SH-SY5Y (cell line): ENCODE results near the gene SDK1.

Experiments
- GATA2 ChIP-seq: IDR thresholded peaks from 2 replicates; pipeline ENCODE4 v1.6.1; 2011; ENCODE audit warnings: mild to moderate bottlenecking, low read depth, low read length
- GATA3 ChIP-seq: IDR thresholded peaks from 2 replicates; pipeline ENCODE4 v1.6.1; 2011; ENCODE audit warnings: low read depth, mild to moderate bottlenecking, low read length, moderate library complexity

DNA sequence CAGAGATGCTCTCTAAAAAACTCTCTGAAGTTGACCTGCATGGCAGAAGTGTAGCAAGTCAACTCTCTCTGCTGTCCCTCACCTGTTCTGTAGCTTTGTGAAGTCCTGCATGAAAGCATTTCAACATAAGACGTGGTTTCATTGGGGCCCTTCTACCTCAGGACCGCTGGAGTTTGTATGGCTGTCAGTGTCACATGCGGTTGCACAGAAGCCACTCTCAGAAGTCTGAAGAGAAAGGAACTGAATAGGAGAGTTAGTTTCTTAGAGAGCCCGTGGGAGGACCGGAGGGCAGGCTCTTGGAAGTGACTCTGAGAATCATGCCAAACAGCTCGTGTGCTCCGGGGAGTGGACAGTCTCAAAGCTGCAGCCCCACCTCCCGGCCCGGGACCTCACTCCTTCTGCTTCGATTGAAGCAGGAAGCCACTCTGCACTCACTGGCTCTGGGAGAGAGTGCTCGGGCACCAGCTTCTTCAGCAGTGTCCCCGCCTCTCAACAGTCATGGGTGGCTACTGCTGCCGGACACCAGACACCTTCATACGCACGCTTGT, 486.7 kb downstream of the SDK1 start:
- no peak for TF ChIP-seq GATA2
- no peak for TF ChIP-seq GATA3
